IPS-18a (cell line): ENCODE results near the gene TUBA4A.
"Not testable (repeated sequence)": the region's sequence is repeated elsewhere in the genome, so short reads cannot be mapped to it uniquely, and the experiment has no call there.

ENCODE experiments used
- H3K27ac ChIP-seq: one replicate; pipeline ENCODE4 v1.5.1; 2013; ENCODE audit warnings: low read length
- H3K27me3 ChIP-seq: one replicate; pipeline ENCODE4 v1.6.1; 2013; ENCODE audit warnings: mild to moderate bottlenecking, low read length; ENCODE audit not compliant: control insufficient read depth, insufficient read depth
- H3K36me3 ChIP-seq: one replicate; pipeline ENCODE4 v1.6.1; 2013; ENCODE audit warnings: low read depth, low read length; ENCODE audit not compliant: control insufficient read depth
- H3K4me1 ChIP-seq: one replicate; pipeline ENCODE4 v1.6.1; 2013; ENCODE audit warnings: low read depth, low read length; ENCODE audit not compliant: control insufficient read depth
- H3K4me3 ChIP-seq: one replicate; pipeline ENCODE4 v1.5.1; 2013; ENCODE audit warnings: low read length
- H3K9ac ChIP-seq: one replicate; pipeline ENCODE4 v1.6.1; 2013; ENCODE audit warnings: mild to moderate bottlenecking, low read length, moderate library complexity
- H3K9me3 ChIP-seq: one replicate; pipeline ENCODE4 v1.6.1; 2013; ENCODE audit warnings: low read depth, low read length; ENCODE audit not compliant: control insufficient read depth

Gene TUBA4A

DNA sequence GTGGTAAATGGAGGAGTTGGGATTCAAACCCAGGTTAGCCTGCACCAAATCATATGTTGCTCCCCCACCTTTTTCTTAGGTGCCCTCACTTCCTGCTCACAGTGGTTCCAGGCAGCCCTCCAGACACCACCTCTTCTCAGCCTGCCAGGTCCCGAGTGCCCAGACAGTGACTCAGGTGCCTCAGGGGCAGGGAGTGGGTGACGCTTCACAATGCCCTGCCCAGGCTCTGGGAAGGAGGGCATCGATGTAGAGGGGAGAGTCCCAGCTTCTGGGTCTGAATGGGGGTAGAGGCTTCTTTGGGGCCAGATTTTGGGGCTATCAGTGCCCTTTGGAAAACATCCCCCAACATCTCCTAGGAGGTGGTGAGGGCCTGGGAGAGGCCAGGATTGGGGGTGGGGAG is 20.2 kb upstream of the TUBA4A start:
- Histone ChIP-seq H3K9me3 (no peaks in the 10 kb centered on the region), H3K4me3 (no peak overlapping the region), H3K9ac (no peak overlapping the region), H3K27me3 (no peaks in the 10 kb centered on the region), H3K36me3 (no peaks in the 10 kb centered on the region), H3K4me1 (peaks cover 25% of the 10 kb centered on the region), H3K27ac (no peak overlapping the region)

GRCh38 chr2:219272995-219273394 is 19.3 kb upstream of the TUBA4A start:
- no peak overlapping the region for H3K27ac ChIP-seq
- no peak overlapping the region for H3K4me3 ChIP-seq
- H3K27me3 ChIP-seq: no peaks in the 10 kb centered on the region
- peaks cover 16% of the 10 kb centered on the region for H3K4me1 ChIP-seq
- no peaks in the 10 kb centered on the region for H3K9me3 ChIP-seq
- no peak overlapping the region for H3K9ac ChIP-seq
- H3K36me3 ChIP-seq: no peaks in the 10 kb centered on the region

GRCh38 chr2:219272356-219272755 is 18.6 kb upstream of the TUBA4A start:
- Histone ChIP-seq H3K4me1 (peaks cover 12% of the 10 kb centered on the region), H3K9ac (no peak overlapping the region), H3K27ac (no peak overlapping the region), H3K36me3 (no peaks in the 10 kb centered on the region), H3K4me3 (no peak overlapping the region), H3K27me3 (no peaks in the 10 kb centered on the region), H3K9me3 (no peaks in the 10 kb centered on the region)

DNA sequence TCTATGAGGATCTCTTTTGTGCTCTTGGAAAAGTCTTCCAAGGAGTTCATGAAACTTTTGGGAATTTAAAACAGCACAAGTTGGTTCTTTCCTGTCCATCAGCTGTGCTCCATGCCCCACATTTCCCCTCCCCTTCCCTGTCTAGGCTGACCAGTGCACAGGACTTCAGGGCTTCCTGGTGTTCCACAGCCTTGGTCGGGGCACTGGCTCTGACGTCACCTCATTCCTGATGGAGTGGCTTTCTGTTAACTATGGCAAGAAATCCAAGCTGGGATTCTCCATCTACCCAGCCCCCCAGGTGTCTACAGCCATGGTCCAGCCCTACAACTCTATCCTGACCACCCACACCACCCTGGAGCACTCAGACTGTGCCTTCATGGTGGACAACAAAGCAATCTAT is 17.3 kb upstream of the TUBA4A start:
- Histone ChIP-seq H3K9me3 (no peaks in the 10 kb centered on the region), H3K27ac (no peak overlapping the region), H3K9ac (no peak overlapping the region), H3K4me3 (no peak overlapping the region), H3K27me3 (no peaks in the 10 kb centered on the region), H3K4me1 (peaks cover 10% of the 10 kb centered on the region), H3K36me3 (no peaks in the 10 kb centered on the region)

DNA sequence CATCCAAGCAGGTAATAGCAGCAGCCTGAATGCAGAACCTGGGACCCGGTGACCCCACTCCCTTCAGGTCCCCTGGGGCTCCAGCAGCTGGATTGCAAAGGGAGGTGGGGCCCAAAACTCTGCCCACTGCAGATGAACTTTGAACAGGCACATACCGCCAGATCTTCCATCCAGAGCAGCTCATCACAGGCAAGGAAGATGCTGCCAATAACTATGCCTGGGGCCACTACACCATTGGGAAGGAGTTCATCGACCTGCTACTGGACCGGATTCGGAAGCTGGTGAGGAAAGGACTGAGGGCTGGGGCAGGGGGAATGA is 16.3 kb upstream of the TUBA4A start:
- Histone ChIP-seq H3K9me3 (no peaks in the 10 kb centered on the region), H3K36me3 (no peaks in the 10 kb centered on the region), H3K4me3 (no peak overlapping the region), H3K9ac (no peak overlapping the region), H3K27ac (no peak overlapping the region), H3K27me3 (no peaks in the 10 kb centered on the region), H3K4me1 (peaks cover 10% of the 10 kb centered on the region)

DNA sequence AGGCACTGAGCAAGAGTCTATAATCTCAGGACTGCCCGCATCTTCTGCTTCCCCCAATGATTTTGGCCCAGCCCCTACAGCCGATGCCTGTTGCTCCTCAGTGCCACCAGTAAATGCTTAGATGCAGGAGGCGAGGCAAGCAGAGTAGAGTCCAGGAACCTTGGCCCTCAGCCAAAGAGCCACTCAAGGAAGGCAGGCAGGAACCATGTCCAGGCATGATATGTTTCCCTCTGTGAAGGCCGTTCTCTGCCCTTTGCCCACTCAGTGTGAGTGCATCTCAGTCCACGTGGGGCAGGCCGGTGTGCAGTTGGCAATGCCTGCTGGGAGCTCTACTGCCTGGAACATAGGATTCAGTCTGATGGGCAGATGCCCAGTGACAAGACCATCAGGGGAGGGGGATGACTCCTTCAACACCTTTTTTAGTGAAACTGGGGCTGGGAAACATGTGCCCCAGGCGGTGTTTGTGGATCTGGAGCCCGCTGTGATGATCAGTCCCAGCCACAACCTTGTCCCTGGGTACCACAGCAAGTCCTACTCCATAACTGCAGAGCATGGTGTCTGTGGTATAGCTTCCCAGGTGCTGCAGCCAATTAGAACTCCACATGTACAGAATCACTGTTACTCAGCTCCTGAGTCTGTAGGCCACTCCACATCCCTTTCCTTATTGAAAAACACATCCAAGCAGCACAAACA is 15.8 kb upstream of the TUBA4A start:
- no peak overlapping the region for H3K4me3 ChIP-seq
- H3K9me3 ChIP-seq: no peaks in the 10 kb centered on the region
- no peak overlapping the region for H3K27ac ChIP-seq
- no peaks in the 10 kb centered on the region for H3K27me3 ChIP-seq
- H3K9ac ChIP-seq: no peak overlapping the region
- H3K36me3 ChIP-seq: no peaks in the 10 kb centered on the region
- peaks cover 5% of the 10 kb centered on the region for H3K4me1 ChIP-seq

DNA sequence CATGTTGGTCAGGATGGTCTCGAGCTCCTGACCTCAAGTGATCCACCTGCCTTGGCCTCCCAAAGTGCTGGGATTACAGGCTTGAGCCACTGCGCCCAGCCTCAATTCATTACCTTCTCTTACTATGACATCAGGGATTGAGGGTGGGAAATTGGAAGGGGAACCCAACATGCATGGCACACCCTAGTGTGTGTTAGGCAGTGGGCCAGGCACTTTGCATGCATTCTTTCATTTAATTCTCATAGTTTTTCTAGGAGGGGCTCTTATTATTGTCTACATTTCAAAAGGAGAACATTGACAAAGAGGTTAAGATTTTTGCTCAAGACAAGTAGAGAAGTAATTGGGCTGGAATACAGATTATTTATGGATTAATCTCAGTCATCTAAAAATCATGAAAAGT is 14.6 kb upstream of the TUBA4A start:
- Histone ChIP-seq H3K4me3 (no peak overlapping the region), H3K36me3 (no peaks in the 10 kb centered on the region), H3K27ac (no peak overlapping the region), H3K4me1 (no peaks in the 10 kb centered on the region), H3K9me3 (no peaks in the 10 kb centered on the region), H3K9ac (no peak overlapping the region), H3K27me3 (no peaks in the 10 kb centered on the region)

- Histone ChIP-seq H3K4me1 (no peaks in the 10 kb centered on the region), H3K9ac (no peak overlapping the region), H3K36me3 (no peaks in the 10 kb centered on the region), H3K9me3 (no peaks in the 10 kb centered on the region), H3K27me3 (no peaks in the 10 kb centered on the region), H3K27ac (no peak overlapping the region), H3K4me3 (no peak overlapping the region)
These were observed 13.2 kb upstream of the TUBA4A start for GRCh38 chr2:219266886-219267285.

DNA sequence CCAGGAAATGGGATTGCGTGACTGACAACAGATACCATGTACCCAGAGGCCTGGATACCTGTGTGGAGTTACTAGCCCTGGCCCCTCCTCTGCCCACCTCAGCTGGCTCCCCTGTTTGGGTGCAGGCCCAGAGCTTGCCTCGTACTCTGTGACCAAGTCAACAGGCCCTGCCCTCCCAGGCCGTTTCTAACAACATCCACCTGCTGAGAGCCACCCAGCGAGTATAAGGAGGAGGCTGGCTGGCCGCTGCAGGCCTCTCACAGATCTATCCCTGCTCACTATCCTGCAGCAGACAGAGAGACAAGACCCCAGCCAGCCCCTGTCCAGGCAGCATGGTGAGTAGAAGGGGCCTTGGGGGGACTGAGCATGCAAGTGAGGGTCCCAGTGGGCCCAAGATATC is 12.5 kb upstream of the TUBA4A start:
- Histone ChIP-seq H3K4me3 (no peak overlapping the region), H3K27ac (no peak overlapping the region)

DNA sequence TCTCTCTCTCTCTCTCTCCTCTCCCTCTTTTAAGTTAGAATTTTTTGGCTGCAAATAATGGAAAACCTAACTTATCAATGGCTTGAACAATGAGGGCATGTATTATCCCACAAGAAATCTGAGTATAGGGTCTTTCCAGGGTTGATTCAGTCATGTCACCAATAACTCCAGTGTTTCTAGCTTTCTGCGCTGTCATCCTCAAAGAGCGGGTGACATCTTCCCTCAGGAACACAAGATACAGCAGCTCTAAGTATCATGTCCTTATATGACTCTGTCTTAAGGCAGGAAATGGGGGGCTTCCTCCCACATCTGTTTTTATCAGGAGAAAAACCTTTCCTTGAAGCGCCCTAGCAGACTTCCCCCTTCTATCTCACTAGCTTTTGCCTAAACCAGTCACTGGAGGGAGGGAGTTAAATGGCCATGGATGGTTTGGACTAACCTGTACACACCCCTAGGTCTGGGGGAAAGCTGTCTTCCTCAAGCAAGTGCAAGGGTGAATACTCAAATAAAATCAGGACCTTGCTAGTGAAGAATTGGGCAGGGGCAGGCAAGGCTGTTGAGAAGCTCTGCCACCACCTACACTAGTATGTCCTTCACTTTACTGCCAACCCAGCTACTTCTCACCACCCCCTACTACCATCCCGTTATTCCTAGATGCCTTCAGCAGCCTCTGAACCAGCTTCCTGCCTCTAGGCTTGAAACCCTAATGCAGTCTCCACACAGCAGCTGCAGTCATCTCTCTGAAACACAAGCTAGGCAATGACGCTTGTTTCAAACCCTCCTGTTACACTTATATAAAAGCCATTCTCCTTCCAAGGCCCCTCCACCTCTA is 7.5 kb upstream of the TUBA4A start:
- H3K36me3 ChIP-seq: no peaks in the 10 kb centered on the region
- H3K9ac ChIP-seq: no peak overlapping the region
- peaks cover 30% of the 10 kb centered on the region for H3K27me3 ChIP-seq
- no peak overlapping the region for H3K4me3 ChIP-seq
- no peaks in the 10 kb centered on the region for H3K9me3 ChIP-seq
- H3K4me1 ChIP-seq: no peaks in the 10 kb centered on the region
- H3K27ac ChIP-seq: no peak overlapping the region

More for the DNA sequence above, 12.5 kb upstream of the TUBA4A start:
- Histone ChIP-seq H3K4me1 (no peaks in the 10 kb centered on the region), H3K27me3 (peaks cover 6% of the 10 kb centered on the region), H3K9ac (no peak overlapping the region), H3K36me3 (no peaks in the 10 kb centered on the region), H3K9me3 (no peaks in the 10 kb centered on the region)

- not testable (repeated sequence) for H3K9me3 ChIP-seq, H3K4me1 ChIP-seq, H3K4me3 ChIP-seq, H3K36me3 ChIP-seq, H3K9ac ChIP-seq, H3K27ac ChIP-seq
- peaks cover 53% of the 10 kb centered on the region for H3K27me3 ChIP-seq
These were observed 5.2 kb upstream of the TUBA4A start for GRCh38 chr2:219258942-219259341.
